Bone marrow (tissue), 2 donors: ENCODE measurements around the gene SARDH.

Experiments used
- DNase-seq, 2 donors: peaks; one replicate each; lab custom pipeline; 2025; lab: John Stamatoyannopoulos, UW

SARDH gene

DNA sequence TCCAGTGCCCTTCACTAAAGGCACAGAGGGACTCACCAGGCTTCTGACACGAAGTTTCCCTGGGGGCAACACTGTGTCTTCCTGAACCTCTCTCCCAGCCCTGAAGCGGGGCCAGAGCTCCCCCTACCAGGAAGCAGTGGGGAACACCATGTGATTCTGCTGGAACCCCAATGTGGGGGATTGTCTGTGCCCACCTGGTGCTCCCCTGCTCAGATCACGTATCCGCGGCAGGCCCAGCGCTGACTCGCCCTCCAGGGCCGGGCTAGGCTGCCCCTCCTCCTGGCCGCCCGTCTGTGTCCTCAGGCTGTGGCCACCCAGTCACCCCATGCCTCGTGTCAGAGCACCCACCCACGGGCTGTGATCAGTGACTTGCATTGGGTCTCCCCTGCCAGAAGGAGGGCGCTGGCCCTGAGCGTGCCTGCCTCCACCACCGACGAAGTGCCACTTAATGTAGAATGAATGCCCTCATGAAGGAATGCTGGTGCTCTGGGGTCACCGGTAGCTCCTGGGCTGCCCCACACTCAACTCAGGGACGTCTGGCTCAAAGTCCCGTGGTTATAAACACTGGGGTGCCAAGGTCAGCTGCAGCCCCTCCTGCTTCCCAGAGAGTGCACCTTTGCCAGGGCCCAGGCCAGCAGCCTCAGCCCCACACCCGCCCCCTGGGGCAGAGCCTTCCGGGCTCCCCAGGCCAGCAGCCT is 22.1 kb downstream of the SARDH start:
- no peak for DNase-seq

DNA sequence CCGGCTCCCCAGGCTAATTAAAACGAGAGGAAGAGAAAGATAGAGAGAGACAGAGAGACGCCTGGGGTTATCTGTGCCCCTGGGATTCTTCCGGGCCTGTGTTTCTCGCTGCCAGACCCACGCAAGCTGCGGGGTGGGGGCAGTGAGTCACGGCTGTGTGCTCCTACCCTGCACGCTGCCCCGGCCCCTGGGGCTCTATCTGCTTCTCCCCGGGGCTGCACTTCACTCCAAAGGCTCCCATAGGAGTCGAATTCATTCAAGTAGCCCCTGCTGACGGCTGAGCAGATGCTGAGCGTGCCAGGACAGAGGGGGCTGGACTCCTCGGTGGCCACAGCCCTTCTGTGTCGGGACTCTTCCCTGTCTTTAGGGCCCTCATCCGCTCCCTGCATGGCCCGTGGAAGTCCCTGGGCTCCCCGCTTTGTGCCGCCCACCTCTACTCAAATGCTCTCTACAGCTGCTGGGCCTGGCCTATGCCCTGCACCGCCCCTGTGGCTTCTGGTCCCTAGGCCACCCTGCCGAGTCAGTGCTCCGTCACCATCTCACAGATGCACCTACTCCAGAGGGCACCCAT is 22.8 kb downstream of the SARDH start:
- no peak for DNase-seq

DNA sequence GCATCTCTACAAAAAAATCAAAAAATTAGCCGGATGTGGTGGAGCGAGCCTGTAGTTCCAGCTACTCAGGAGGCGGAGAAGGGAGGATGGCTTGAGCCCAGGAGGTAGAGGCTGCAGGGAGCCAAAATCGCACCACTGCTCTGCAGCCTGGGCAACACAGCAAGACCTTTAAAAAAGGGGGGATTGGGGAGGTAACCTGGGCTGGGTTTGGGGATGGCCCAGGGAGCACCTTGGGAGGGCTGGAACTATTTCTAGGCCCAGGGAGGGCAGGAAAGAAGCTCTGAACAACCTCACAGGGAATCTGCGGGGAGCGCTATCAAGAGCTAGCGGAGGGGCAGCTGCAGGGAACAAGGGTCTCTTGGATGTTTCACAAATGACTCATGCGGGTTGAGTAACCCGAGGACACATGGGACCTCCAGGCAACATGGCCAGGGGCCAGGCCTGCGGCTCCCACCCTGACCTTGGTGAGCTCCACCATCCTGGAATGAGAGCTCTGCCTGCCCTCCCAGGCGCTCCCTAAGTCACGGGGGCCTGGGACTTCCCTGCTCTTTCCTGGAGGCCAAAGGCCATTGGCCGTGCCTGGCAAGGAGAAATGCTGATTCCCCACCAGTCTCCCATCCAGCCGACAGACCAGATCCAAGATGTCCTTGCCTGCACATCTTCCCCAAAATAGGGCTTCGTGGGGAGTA is 23.4 kb downstream of the SARDH start:
- DNase-seq = no peak

DNA sequence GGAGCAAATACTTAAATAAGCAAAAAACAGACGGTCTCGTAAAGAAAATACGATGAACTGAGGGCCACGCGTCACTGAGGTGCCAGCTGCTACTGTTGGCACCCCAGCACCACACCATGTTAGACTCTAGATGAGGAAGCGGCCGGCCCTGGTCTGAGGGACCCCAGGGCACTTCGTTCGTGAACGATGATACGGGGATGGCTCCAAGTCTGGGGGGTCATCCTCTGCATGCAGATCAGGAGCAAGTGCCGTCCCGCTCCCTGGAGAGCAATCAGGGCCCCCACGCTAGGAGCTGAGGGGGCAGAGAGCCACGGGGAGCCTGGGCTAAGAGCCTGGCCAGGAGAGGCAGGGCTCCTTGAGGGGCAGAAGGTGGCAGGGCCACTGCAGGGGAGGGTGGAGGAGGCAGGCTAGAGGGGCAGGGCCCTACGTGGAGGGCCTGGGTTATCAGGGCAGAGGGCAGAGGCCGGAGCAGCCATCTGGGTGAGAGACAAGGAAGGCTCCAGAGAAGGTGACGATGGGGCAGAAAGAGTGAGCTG is 24.1 kb downstream of the SARDH start:
- DNase-seq = no peak

DNA sequence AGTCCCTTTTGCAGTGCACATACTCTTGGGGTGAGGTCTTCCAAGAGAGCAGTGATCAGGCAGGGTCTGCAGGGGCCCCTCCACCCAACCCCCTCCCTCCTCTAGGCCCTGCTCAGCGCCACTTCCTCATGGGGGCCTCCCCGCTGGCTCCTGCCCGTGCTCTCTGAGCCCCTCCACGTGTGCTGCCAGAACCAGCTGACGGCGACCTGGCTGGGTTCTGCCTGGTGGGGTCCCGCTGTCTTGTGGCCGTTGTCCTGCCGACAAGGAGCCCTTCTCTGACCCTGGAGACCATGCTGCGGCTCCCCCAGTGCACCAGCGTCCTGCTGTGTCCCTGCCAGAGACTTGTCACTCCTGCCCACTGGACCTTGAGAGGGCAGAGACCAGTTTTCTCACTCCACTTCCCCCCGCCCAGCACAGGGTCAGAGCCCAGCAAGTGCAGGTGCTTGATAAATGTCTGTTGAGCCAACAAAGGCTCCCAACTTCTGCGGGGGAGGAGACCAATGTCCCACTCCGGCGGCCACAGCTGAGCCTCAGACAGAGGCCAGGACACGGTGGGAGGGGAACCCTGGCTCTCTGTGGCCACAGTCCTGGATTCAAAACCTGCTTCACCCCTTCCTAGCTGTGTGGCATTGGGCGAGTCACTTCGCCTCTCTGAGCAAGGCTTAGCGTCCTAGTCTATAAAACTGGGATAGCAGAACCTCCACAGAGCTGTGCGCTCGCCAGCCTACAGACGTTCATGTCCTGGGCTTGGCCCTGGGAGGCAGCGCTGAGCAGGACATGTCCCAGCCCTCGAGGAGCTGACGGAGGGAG is 24.8 kb downstream of the SARDH start:
- DNase-seq = no peak

DNA sequence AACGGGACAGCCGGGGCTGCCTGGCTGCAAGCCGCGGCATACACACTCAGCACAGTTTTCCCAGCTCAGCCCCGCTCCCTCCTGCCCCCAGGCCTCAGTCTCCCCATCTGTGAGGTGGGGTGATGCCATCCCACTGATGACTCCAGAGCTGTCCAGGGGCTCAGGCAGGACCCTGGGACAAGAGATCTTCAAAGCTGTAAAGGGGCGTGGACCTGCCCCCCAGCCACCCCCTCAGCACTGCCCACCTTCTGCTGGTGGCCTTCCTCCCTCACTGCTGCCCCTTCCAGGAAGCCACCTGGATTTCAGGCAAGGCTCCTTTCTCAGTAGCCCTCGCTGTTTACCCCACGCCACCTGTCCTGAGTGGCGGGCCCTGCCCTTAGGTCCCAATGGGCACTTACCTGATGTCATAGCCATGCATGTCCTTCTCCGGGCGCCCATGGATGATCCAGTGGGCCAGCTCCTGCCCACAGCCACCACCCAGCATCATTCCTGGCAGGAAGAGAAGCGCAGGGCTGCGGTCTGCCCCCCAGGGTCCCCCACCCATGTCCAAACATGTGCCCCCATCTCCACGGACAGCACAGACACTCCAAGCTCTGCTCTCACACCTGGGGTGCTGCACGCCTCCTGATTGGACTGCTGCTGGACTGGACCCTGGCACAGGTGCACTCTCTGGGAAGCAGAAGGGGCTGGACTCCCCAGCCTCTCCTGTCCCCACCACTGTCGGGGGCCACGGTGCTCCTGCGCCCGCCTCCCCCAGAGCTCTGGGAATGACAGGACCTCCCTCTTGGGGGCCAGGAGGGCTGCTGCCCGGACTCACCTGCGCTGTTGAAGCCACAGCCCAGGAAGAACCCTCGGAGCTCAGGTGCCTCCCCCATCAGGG is 25.7 kb downstream of the SARDH start:
- DNase-seq = no peak

DNA sequence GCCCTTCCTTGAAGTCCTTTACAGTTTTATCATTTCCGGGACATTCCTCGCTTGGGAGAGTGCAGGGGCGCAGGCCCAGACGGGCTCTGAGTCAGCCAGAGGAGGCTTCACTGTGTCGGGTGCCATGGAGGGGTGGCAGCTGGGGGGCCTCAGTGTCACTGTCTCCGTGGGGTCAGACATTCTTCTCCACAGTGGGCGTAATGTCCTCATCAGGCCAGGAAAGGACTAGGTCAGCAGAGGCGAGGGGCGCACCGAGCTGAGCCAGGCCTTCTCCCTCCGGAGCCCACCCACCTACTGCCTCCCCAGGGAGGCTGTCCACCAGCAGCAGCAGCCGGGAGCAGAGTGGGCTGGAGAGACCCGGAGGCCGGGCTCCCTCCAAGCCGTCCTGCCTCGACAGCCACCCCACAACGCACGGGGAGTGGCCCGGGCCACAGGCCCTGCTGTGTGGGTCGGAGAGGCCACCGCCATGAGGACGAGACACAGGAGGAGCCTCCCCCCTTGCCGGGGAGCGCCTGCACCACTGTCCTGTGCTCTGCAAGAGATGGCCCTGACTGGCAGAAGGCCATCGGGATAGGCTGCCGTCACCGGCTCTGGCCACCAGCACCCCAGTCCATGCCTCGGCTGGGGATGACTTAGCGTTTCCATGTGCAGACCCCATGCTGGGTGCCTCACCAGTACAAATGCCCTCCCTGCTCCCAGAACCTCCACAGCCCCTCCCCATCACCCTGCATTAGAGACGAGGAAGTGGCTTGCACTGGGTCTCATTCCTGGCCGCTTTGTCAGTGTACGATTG is 26.5 kb downstream of the SARDH start:
- no peak for DNase-seq

DNA sequence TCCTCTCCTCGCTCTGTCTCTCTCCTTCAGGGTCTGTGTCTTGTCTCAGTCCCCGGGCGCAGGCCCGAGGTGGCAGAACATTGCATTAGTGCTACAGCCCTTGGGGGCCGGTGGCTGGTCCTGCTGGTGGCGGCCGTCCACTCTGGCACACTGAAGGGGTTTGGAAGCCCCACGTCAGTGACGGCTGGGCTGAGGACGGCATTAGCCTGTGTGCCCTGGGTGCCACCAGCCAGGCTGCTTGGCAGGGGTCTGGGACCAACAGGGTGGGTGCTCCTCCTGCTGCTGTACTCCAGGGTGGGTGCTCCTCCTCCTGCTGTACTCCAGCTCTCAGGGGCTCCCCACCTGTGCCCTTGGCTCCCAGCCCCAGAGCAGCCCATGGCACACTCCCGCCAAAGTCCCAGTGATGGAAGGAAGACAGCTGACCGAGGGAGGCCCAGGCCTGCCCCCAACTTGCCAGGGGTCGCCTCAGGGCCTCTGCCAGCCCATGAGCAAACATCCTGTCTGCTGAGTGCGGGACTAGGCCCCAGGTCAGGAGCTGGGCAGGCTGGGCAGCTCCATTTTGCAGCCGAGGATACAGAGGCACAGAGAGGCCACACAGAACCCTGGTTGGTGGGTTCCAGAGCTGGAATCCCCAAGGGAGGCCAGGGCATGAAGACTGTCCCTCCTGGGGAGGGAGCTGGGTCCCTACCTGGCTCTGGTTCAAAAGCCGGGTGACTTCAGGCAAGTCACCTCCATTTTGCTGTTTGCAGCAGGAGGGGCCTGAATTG is 27.3 kb downstream of the SARDH start:
- DNase-seq = no peak

DNA sequence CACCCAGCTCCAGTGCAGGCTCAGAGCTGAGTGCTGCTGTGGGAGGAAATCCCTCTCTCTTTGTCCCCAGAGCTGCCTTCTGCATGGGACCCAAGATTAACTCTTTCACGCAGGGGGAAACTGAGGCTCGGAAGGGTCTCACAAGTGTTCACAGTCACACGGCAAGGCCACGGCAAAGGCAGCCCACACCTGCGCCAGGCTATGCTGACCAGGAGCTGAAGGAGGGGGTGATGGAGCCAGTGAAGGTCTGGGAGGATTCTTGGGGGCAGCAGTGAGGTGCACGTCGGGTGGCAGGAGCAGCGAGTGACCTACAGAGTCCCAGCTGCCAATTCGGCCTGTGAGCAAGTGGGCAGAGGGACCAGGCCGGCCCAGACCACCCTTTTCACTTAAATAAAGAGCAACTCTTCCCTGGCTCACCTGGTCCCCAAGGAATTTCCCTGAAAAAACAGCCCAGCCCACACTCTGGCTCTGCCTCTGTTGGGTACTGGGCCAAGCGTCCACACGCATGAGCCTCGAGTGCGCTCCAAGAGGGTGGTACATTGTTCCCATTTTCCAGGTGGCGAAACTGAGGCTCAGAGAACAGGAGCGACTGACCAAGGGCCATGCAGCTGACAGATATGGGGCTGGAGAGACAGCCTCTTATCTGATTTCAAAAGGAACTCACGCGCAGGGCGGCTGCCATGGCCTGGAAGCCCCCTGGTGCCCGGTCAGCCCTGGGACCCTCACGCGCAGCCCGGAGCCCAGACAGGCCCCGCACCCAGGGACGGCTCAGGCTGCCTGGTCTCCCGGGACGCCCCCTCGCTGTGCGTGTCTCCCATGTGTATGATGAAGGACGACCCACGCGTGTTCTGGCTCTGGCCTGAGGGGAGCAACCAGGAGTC is 28.2 kb downstream of the SARDH start:
- no peak for DNase-seq

DNA sequence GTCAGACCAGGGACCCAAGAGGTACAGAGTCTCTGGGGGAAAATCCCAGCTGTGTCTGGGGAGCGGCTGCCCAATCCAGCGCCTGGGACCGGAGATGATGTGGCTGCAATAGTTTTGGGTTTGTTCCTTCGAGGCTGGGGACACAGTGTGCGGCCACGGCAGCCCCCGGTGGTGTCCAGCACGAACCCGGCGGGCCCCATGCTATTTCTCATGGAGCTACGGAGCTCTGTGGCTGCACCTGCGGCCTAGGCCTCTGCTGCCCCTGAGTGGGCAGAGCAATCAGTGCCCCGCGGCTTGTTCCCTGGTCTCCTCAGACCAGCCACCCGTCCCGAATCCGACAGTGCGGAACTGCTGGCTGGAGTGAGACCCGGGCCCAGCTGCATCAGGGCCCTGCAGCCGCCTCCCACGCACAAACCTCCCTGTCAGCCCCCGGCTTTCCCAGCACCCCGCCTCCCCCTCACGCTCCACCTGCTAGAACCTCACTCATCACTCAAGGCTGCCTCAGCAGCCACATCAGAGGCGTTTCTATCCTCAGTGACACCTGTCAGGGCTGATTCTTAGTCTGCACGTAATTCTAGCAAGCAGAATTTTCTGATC is 29.0 kb downstream of the SARDH start:
- no peak for DNase-seq

DNA sequence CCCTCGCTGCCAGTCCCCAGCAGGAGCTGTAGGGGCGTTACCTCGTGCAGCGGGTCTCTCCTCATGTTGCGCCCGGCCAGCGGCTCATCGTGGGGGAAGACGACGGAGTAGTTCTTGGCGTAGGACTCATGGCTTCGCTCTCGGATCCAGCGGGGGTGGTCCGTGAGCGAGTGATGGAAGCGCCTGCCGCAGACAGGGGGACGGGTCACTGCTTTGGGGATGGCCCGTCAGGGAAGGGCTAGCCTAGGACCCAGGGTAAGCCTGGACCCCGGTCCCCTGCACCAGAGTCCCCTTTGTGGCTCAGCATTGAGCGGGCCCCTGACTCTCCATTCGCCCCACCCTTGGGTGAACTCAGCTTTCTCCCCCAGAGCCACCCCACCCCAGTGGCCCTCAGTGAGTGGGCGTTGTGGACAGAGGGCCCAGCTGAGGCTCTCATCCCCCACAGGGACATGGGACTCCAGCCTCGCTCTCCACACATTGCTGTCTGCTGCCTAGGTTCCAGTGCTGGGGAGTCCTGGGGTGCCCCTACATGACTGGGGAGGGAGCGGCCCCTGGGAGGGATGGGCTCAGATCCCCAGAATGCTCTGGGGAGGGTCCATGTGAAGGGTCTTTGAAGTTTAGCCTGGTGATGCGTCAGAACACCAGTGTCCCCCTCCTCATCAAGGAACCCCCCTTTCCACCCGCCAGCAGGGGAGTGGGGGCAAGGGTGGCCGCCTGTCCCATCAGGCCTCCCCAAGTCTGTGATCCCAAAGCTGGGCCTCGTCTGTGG is 29.7 kb downstream of the SARDH start:
- no peak for DNase-seq

DNA sequence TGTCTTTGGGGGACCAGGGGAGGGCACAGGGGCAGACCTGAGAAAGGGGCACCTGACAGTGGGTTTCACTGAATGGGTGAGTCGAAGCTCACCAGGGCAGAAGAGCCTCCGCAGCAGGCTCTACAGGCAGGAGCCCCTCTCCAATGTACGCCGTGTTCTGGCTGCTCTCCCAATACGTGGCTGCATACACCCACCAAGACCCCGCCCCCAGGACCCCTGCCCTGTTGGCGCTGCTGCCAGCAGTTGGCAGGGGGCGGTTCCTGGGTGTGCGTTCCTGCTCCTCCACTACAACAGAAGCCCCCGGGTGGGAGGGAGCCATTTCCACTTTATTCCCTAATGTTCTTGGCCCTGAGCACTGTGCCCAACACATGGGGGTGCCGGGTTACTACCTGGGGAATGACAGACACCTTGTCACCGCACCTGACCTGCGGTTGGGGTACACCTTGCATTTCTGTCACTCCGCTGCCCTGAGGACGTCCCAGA is 30.3 kb downstream of the SARDH start:
- DNase-seq = no peak

DNA sequence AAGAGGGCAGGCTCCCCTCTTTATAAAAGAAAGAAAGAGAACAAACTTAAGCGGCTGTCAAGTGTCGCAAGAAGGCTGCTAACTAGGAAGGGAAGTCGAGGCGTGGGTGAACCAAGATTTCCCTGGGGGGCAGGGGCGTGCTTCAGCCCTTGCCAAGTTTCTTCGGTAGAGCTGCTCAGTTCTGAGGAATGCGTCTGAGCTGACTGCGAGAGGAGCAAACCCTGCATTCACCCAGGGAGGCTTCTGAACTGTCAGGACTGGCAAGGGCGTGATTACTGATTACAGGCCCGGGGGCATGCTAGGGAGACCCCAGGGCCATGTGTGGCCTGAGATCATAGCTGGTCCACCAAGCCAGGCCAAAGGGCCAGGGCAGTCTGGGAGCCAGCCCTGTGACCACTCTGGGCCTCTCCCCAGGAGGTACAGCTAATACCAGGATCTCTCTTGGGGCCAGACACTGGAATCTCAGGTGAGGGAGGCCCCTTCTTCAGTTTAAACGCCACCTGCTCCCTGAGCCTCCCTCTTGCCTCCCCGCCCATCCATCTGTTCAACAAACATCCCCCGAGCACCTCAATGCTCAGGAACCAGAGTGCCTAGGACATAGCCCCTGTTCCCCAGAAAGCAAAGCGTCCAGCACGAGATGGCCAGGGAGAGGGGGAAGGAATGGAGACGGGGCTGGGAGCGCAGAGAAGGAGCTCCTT is 30.9 kb downstream of the SARDH start:
- DNase-seq = no peak

DNA sequence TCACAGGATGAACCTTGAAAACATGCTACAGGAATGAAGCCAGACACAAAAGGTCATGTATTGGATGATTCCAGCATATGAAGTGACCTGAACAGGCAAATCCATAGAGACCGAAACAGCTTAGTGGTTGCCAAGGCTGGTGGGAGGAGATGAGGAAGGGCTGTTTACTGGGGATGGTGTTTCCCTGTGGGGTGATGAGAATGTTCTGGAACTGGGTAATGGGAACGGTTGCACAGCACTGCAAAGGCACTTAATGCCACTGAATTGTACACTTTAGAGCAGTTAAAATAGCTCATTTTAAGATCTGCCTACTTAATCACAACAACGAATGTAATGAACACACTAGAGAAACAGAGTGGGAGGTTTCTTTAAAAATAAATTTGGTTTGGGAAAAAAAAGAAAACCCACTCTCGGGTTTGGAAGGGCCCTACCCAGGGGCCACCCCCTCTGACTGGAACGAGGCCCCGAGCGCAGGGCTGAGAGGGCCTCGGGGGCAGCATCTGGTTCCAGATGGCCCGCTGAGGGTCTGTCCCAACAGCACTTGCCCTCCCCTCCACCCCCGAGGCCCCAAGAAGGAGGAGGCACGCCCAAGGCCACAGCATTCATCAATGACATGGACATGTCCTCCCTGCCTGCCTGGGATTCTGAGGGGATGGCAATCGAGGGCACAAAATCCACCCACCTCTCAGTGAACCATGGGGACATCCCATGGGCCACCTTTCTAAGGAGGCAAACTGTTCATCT is 31.7 kb downstream of the SARDH start:
- DNase-seq = no peak

DNA sequence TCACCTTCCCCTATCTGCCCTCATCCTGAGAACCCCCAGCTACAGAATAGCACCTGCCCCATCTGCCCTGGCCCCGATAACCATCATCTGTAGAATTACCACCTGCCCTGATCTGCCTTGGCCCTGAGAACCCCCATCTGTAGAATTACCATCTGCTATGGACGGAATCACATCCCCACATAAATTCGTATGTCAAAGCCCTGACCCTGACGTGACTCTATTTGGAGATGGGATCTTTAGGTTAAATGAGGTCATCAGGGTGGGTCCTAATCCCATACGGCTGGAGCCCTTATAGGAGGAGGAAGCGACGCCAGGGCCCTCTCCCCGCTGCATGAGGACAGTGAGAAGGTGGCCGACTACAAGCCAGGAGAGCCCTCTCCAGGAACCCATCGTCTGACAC is 32.6 kb downstream of the SARDH start:
- DNase-seq = no peak

DNA sequence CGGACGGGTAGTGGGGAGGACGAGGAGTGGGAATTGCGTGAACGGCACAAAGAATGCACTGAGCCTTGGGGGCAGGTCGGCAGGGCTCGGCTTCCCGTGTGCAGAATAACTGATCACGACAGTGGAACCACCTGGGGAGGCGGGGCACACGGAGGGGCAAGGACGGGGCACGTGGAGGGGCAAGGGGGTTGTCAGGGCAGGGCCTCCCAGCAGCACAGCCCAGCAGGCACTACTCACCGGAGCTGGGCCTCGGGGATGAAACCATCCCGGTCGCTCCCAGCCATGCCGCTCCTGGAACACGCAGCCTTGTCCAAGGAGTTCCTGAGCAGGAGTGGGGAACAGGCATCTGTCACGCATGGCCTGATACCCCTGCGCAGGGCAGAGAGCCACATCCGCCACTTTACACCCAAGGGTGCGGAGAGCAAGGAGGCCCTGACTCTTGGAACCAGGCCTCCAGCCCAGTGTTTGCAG is 33.4 kb downstream of the SARDH start:
- DNase-seq = no peak
